Measurements from ENCODE around the gene IGHMBP2.

DNA sequence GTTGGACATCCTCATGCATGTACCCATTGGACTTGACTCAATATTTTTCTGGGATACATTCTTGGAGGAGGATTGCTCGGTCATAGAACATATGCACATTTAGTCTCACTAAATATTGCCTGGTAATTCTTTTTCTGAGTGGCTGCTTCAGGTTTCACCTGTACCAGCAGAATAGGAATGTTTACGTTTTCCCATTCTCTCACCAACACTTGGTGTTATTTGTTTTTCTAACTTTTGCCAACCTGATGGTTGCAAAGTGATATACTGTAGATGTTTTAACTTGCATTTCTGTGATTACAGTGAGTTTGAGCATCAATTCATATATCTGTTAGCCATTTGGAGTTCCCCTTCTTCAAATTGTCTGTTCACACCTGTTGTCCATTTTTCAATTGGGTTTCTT, 78.4 kb downstream of the IGHMBP2 start:
- TF ChIP-seq, protein P1, sequence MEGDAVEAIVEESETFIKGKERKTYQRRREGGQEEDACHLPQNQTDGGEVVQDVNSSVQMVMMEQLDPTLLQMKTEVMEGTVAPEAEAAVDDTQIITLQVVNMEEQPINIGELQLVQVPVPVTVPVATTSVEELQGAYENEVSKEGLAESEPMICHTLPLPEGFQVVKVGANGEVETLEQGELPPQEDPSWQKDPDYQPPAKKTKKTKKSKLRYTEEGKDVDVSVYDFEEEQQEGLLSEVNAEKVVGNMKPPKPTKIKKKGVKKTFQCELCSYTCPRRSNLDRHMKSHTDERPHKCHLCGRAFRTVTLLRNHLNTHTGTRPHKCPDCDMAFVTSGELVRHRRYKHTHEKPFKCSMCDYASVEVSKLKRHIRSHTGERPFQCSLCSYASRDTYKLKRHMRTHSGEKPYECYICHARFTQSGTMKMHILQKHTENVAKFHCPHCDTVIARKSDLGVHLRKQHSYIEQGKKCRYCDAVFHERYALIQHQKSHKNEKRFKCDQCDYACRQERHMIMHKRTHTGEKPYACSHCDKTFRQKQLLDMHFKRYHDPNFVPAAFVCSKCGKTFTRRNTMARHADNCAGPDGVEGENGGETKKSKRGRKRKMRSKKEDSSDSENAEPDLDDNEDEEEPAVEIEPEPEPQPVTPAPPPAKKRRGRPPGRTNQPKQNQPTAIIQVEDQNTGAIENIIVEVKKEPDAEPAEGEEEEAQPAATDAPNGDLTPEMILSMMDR (conservative IDR thresholded peaks at IDR 0.05; ENCODE audit: low read length): no peak
- TF ChIP-seq EZH2phosphoT487 (IDR thresholded peaks at IDR 0.05; ENCODE audit: borderline replicate concordance, low read depth, low read length): no peak
